Loucy (cell line): Measurements from ENCODE around the gene SRGAP2C.
"Not testable (repeated sequence)": the region's sequence is repeated elsewhere in the genome, so short reads cannot be mapped to it uniquely, and the experiment has no call there.

ENCODE experiments used
- H2AFZ ChIP-seq: fragments of 200-600 bp; sonication (generic); 2 replicates; pipeline ENCODE4 v1.6.0; 2016; ENCODE audit warnings: antibody characterized with exemption, mild to moderate bottlenecking, low read length, moderate library complexity
- H3F3A ChIP-seq: fragments of 200-600 bp; 2 replicates; pipeline ENCODE4 v1.6.0; 2016; ENCODE audit warnings: antibody characterized with exemption, low read depth, mild to moderate bottlenecking
- H3K27me3 ChIP-seq: fragments of 200-600 bp; sonication (generic); 2 replicates; pipeline ENCODE4 v1.6.1; 2014; ENCODE audit warnings: low read length, mild to moderate bottlenecking; ENCODE audit not compliant: insufficient read depth, poor library complexity, severe bottlenecking
- H3K36me3 ChIP-seq: fragments of 200-600 bp; sonication (generic); 2 replicates; pipeline ENCODE4 v1.6.1; 2016; ENCODE audit warnings: low read length; ENCODE audit not compliant: insufficient read depth
- H3K4me1 ChIP-seq: fragments of 200-600 bp; sonication (generic); 2 replicates; pipeline ENCODE4 v1.5.1; 2014; ENCODE audit warnings: low read length, mild to moderate bottlenecking; ENCODE audit not compliant: insufficient read depth, poor library complexity, severe bottlenecking
- H3K4me2 ChIP-seq: fragments of 200-600 bp; sonication (generic); 2 replicates; pipeline ENCODE4 v1.6.0; 2014; ENCODE audit warnings: antibody characterized with exemption, low read length, low read depth, mild to moderate bottlenecking; ENCODE audit not compliant: poor library complexity, severe bottlenecking
- H3K4me3 ChIP-seq: fragments of 200-600 bp; sonication (generic); 2 replicates; pipeline ENCODE4 v1.5.1; 2014; ENCODE audit warnings: low read length, mild to moderate bottlenecking, mixed read lengths; ENCODE audit not compliant: poor library complexity, severe bottlenecking
- H3K79me2 ChIP-seq: fragments of 200-600 bp; sonication (generic); 2 replicates; pipeline ENCODE4 v1.6.1; 2014; ENCODE audit warnings: low read length; ENCODE audit not compliant: insufficient read depth
- H3K9ac ChIP-seq: fragments of 200-600 bp; sonication (generic); 2 replicates; pipeline ENCODE4 v1.6.0; 2014; ENCODE audit warnings: mild to moderate bottlenecking, low read depth, low read length, moderate library complexity; ENCODE audit not compliant: poor library complexity, severe bottlenecking
- H3K9me2 ChIP-seq: fragments of 200-600 bp; sonication (generic); replicated peaks from 2 replicates; pipeline ENCODE4 v1.6.1; 2016; ENCODE audit warnings: low read depth, low read length, mixed read lengths
- H3K9me3 ChIP-seq: fragments of 200-600 bp; sonication (generic); 2 replicates; pipeline ENCODE4 v1.6.1; 2014; ENCODE audit warnings: mild to moderate bottlenecking, antibody characterized with exemption, low read length, low read depth; ENCODE audit not compliant: insufficient read depth
- H4K20me1 ChIP-seq: fragments of 200-600 bp; sonication (generic); 2 replicates; pipeline ENCODE4 v1.6.0; 2014; ENCODE audit warnings: antibody characterized with exemption, low read length, mild to moderate bottlenecking; ENCODE audit not compliant: insufficient read depth, poor library complexity, severe bottlenecking

Gene SRGAP2C

DNA sequence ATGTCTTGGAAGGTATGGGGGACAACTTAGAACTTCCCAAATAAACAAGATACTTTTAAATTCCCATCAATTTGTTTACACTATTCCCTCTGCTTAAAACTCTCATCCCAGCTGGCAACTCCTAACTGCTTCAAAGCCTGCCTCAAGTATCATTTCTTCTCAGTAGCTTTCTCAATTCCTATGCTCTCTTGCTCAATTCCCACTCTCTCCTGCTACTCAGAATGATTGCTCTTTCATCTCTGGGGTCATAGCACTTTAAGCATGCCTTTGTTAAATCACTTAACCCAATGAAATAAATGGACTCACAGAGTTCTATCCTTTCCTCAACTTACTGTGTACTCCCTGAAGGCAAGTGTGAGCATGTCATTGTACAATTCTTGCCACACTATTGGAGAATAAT lies 19.5 kb upstream of the SRGAP2C start:
- H3K9ac ChIP-seq, H3F3A ChIP-seq, H2AFZ ChIP-seq, H3K27me3 ChIP-seq, H4K20me1 ChIP-seq, H3K4me2 ChIP-seq, H3K9me2 ChIP-seq, H3K4me1 ChIP-seq, H3K36me3 ChIP-seq, H3K9me3 ChIP-seq, H3K4me3 ChIP-seq, H3K79me2 ChIP-seq: not testable (repeated sequence)

DNA sequence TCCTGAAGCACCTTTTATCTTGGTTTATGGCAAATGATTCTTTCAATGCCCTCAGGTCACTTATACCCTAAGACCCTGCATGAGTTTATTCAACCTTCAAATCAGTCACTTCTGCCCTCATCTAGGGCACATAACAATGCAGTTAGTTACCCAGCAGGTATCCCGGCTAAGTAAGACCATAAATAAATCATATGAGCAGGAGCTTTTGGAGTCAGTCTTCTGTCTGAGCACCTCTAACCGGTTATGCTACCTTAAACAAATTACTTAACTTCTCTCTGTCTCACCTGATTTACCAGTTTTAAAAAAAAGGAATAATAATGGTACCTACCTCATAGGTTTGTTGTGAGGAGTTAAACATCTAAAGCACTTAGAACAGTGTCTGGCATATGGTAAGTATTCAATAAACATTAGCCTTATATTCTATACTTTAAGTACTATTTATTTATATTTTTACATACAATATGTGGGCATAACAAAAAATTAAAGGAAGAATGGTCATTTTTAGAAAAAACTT lies 17.5 kb upstream of the SRGAP2C start:
- not testable (repeated sequence) for H4K20me1 ChIP-seq, H3K4me3 ChIP-seq, H3K9me2 ChIP-seq, H3F3A ChIP-seq, H3K9me3 ChIP-seq, H2AFZ ChIP-seq, H3K4me1 ChIP-seq, H3K4me2 ChIP-seq, H3K36me3 ChIP-seq, H3K9ac ChIP-seq, H3K79me2 ChIP-seq, H3K27me3 ChIP-seq

DNA sequence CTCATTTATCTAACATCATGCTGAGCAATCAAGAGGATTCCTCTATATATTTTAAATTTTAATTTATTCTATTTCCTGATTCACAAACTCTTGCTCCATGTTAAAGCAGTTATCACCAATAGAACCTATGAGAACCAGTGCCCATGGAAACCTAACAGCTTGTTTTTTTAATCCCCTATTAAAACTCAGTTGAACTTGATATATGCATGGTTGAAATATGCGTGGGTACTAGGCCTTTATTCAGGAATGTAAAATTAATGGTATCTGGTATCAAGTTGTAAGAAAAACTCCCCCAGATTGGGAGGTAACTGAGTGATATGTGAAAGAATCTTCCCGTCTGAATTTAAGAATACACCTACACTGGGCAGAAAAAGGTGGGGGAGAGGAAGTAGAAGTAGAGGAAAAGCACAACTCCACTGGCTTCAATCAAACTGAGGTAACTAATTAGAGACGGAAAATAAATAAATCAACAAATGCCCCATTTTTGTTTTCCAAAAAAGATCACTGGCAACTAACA lies 16.6 kb upstream of the SRGAP2C start:
- H3K36me3 ChIP-seq, H3K9ac ChIP-seq, H3K4me3 ChIP-seq, H4K20me1 ChIP-seq, H3K9me2 ChIP-seq, H3K79me2 ChIP-seq, H3K27me3 ChIP-seq, H2AFZ ChIP-seq, H3K4me2 ChIP-seq, H3F3A ChIP-seq, H3K4me1 ChIP-seq, H3K9me3 ChIP-seq: not testable (repeated sequence)

DNA sequence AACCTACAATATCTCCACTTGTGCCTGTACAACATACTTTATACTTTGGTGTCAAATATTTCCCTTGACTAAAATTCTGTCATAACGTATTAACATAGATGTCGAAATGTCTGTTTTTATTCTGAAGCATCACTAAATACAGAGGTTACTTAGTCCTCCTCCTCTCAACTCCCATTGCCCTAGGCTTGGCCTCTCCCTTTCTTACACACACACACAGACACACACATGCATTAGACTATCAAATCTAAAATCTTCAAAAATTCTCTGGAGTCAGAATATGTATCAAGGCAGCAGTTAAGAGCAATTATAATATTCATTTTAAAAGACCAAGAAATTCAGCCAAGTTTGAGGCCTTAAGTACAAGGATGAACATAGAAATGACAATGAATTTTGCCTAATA lies 8.1 kb upstream of the SRGAP2C start:
- H3K79me2 ChIP-seq, H3K4me1 ChIP-seq, H4K20me1 ChIP-seq: not testable (repeated sequence)

GRCh38 chr1:121178197-121178596 lies 6.6 kb upstream of the SRGAP2C start:
- H3K79me2 ChIP-seq, H3F3A ChIP-seq, H3K9me2 ChIP-seq, H3K27me3 ChIP-seq, H3K4me2 ChIP-seq, H3K9ac ChIP-seq, H3K36me3 ChIP-seq, H4K20me1 ChIP-seq, H2AFZ ChIP-seq, H3K9me3 ChIP-seq, H3K4me3 ChIP-seq, H3K4me1 ChIP-seq: not testable (repeated sequence)

More for the DNA sequence above, 8.1 kb upstream of the SRGAP2C start:
- H3K36me3 ChIP-seq, H3K27me3 ChIP-seq, H3K9me3 ChIP-seq, H3K9ac ChIP-seq, H3F3A ChIP-seq, H3K4me3 ChIP-seq, H3K9me2 ChIP-seq, H3K4me2 ChIP-seq, H2AFZ ChIP-seq: not testable (repeated sequence)

- not testable (repeated sequence) for H3K36me3 ChIP-seq, H3F3A ChIP-seq, H3K79me2 ChIP-seq, H3K9me2 ChIP-seq, H3K9me3 ChIP-seq, H4K20me1 ChIP-seq, H2AFZ ChIP-seq, H3K27me3 ChIP-seq, H3K4me1 ChIP-seq
- peak overlapping the region; percentile 66 for H3K9ac ChIP-seq
- H3K4me3 ChIP-seq, result peak overlapping the region; percentile 71
- H3K4me2 ChIP-seq, result peak overlapping the region; percentile 37
Observed at GRCh38 chr1:121183867-121184266, 908 bp upstream of the SRGAP2C start.

DNA sequence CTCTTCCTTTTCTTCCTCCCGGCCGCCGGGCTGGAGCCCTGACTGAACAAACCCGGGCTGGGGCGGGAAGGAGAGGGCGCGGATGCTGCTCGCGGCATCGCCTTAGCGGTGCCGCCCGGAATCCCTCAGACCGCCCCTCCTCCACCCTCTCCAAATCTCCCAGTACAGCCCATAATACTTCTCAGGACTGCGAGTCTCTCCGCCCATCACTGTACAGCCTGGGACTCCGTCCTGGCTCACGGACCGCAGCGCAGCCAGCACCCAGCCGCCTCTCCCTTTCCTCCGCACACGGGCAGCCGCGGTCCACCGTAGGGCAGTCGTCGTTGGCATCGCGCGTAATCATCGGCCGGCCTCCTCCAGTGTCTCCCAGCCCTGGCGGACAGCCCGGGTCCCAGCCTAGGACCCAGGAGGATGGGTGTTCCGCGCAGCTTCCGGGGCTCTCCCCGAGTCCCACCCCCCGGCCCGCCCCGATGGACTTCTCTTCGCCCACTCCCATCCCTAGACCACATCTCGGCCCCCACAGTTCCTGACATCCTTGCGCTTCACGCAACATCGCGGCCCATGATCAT lies 449 bp downstream of the SRGAP2C start:
- not testable (repeated sequence) for H3K9me3 ChIP-seq, H3K4me3 ChIP-seq, H3K4me2 ChIP-seq, H3K9me2 ChIP-seq, H3K9ac ChIP-seq, H3K4me1 ChIP-seq, H4K20me1 ChIP-seq, H2AFZ ChIP-seq, H3K36me3 ChIP-seq, H3K79me2 ChIP-seq, H3F3A ChIP-seq, H3K27me3 ChIP-seq
